ENCODE results near the gene DAPK1.

DNA sequence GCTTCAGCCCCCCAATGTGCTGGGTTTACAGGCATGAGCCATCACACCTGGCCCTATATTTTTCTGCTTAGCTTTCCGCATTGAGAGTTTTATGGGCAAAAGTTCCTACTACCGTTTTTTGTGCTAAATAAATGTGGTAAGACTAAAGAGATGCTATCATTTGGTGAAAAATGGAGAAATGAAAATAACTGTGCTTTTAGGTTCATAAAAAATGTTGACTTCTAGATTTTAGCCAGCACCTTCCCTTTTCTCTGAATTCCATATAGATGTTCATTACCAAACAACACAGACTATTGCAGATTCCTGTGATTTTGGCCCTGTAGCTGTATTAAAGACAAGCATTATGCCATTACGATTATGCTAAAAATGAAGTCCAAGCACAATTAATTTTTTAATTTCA lies 156.3 kb downstream of the DAPK1 start:
- TF ChIP-seq ZFP36 (IDR thresholded peaks at IDR 0.05; ENCODE audit: borderline replicate concordance, partially characterized antibody) = no peak
- TF ChIP-seq RAD21 (conservative IDR thresholded peaks at IDR 0.05 in 1 of 2, IDR thresholded peaks at IDR 0.05 in 1 of 2) = no peak

Measured in A549 (cell line).